ENCODE results near the gene OR51A4.
"Not testable (repeated sequence)": the region's sequence is repeated elsewhere in the genome, so short reads cannot be mapped to it uniquely, and the experiment has no call there.

The OR51A4 gene

DNA sequence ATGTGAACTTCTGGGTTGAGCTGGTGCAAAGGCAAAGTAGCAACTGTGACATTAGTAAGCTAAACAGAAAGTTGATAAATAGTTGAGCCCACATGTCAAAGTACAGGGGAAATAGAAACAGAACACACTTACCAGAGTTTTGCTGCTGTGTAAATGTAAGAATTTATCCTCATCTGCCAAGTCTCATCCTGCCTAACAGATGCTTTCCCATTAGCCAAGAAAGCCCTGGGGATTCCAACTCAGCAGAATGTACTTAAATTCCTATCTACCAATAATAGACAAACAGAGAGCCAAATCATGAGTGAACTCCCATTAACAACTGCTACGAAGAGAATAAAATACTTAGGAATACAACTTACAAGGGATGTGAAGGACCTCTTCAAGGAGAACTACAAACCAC lies 15.4 kb upstream of the OR51A4 start:
- TF ChIP-seq, protein P1, sequence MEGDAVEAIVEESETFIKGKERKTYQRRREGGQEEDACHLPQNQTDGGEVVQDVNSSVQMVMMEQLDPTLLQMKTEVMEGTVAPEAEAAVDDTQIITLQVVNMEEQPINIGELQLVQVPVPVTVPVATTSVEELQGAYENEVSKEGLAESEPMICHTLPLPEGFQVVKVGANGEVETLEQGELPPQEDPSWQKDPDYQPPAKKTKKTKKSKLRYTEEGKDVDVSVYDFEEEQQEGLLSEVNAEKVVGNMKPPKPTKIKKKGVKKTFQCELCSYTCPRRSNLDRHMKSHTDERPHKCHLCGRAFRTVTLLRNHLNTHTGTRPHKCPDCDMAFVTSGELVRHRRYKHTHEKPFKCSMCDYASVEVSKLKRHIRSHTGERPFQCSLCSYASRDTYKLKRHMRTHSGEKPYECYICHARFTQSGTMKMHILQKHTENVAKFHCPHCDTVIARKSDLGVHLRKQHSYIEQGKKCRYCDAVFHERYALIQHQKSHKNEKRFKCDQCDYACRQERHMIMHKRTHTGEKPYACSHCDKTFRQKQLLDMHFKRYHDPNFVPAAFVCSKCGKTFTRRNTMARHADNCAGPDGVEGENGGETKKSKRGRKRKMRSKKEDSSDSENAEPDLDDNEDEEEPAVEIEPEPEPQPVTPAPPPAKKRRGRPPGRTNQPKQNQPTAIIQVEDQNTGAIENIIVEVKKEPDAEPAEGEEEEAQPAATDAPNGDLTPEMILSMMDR (IDR thresholded peaks at IDR 0.05), result no peak

DNA sequence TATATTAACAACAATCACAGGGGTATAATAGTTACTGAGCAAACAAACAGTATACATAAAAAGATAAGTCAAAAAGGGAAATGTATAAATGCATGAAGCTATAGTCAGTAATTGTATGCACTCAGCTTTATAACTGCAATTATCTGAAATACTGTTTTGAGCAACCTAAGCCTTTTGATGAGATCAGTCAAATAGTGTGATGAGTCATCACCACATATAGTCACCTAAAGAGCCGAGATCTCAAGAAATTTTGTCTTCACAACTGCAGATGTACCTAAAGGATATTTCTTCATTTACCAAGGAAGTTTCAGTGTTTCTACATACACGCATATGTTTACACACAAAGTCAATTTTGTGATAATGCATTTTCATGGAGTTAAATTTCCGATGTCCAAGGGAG lies 13.5 kb upstream of the OR51A4 start:
- TF ChIP-seq, protein P1 (IDR thresholded peaks at IDR 0.05), result no peak

DNA sequence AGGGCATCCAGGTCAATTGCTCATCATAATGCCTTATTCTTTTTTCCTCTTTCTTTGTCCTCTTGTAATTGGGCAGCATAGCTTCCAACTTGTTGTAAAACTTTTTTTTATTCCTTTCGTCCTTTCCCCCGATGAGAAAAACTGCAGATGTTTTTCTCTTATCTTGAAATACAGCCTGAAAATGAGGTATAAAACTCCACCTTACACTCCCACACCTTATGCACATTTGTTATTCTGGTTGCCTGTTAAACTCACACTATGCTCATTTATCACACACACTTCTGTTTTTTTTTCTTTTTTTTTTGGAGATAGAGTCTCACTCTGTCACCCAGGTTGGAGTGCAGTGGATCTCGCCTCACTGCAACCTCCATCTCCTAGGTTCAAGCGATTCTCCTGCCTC lies 10.0 kb upstream of the OR51A4 start:
- TF ChIP-seq, protein P1 (IDR thresholded peaks at IDR 0.05), result no peak

DNA sequence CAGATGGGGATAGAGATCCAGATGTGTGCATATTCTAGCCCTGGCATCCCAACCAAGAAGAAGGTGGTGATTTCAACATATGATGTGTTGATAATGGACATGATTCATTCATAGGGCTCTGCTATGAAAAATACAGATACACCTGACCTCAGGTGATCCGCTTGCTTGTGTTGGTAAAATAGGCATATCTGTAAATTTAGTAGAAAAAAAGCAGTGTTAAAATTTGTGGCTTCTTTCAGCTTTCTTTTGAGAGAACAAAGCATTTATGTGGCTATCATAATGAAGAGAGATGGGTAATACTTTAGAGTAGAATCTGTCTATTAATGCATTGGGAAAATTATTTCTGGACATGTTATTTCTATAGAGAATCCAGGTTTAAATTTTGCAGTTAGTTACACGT lies 8.2 kb upstream of the OR51A4 start, which contains the start of gene OR51A2:
Gene OR51A2, minus strand, starts transcription at position 101 of the 400 bp plus-strand sequence. Its CDS starts 0 bp downstream, at position 101.
- TF ChIP-seq, protein P1 (IDR thresholded peaks at IDR 0.05), result not testable (repeated sequence)

DNA sequence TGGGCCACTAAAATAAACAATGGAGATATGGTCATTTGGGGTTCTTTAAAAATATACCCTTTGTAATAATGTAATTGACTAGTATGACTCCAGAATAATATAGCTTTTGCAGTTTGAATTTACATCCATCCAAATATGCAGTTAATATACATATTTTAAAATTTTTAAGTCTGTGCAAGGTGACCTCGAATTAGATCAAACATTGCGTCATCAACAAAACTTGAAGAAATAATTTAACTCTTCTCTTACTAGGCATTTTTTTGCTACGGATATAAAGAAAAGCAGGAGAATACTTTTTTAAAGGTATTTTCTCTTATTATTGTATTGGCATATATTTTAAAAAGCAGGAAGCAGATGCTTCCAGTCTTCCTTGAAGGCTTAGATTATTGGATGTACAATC lies 10.7 kb downstream of the OR51A4 start:
- TF ChIP-seq, protein P1 (IDR thresholded peaks at IDR 0.05), result no peak

DNA sequence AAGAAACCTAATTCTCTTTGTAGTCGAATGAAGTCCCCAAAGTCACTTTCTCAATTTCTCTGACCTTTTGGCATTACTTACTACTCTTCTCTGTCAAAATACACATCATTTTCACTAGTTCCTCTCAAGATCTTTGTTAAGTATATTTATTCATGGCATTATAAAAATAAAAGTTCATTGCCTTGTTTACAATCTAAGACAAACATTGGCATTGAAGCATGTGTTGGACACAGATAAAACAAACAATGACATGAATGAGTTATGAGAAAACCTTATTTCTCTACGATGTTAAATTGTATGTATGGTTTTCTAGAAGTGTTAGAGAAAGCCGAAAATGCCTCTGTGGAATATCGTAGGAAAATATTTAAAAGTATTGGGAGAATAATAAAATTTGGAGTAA lies 14.7 kb downstream of the OR51A4 start:
- TF ChIP-seq, protein P1 (IDR thresholded peaks at IDR 0.05), result no peak

DNA sequence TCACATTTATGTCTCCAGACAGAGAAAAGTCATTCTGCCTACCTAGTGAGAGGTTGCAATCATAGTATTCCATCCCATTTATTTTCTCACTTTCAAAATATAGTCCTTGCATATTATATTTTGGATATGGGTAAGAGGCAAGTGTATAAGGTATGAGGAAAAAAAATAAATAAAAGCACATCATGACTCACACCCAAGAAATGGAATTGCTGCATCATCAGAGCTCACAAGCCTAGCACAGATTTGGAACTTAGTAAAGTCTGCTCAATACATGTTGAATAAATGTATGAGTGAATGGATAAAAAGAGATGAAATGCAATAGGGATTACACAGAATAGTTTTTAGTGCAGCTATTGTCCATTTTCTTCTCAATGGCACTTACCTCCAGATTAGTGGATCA lies 20.8 kb downstream of the OR51A4 start:
- TF ChIP-seq, protein P1 (IDR thresholded peaks at IDR 0.05), result no peak

DNA sequence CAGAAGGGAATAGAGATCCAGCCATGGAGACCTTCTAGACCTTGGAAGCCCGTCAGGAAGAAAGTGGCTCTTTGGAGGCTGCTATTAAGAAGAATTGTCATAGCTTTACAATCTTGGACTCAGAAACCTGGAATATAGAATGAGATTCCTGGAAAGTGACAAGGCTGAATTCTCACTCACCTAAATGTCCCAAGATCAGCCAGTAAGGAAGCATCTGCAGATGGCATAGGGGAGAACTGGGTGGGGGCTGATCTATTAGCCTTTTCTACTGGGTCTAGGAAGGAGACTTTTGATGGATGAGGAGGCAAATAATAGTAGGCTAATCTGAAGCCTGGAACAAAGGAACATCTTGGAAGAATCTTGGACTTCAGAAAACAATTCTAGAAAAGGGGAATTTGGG lies 23.2 kb downstream of the OR51A4 start, which contains the start of gene OR51G1:
Gene OR51G1, minus strand, starts transcription at position 101 of the 400 bp plus-strand sequence. Its CDS starts 0 bp downstream, at position 101.
- TF ChIP-seq, protein P1 (IDR thresholded peaks at IDR 0.05), result no peak

Measured in LNCAP (cell line).